ENCODE results near the gene PLD4.

GRCh38 chr14:104894331-104895206 lies 30.1 kb upstream of the PLD4 start:
- TF ChIP-seq POLR2A (IDR thresholded peaks at IDR 0.05; ENCODE audit: low read depth, low read length) (no peak), POLR2AphosphoS5 (IDR thresholded peaks at IDR 0.05; ENCODE audit: low read depth, low read length) (no peak), SPI1 (IDR thresholded peaks at IDR 0.05; ENCODE audit: low read depth, low read length) (no peak), TAF1 (IDR thresholded peaks at IDR 0.05; ENCODE audit: low read depth, low read length) (no peak), PAX5 (IDR thresholded peaks at IDR 0.05; ENCODE audit: insufficient read depth, low read length, severe bottlenecking) (no peak)

All from GM12891 (cell line).